HCT116 (cell line): Measurements from ENCODE around the gene DPH1. TPM values are rescaled to one million over a fixed set of nuclear protein-coding genes. Genes with fewer than 3 reads are reported as not detected.

Source experiments
- ATAC-seq: fragments of 200-7000 bp; cut with Tn5 transposase; 2 replicates; pipeline ENCODE4 v1.9.1; 2020; ENCODE audit warnings: mild to moderate bottlenecking, moderate library complexity
- BruUV-seq: library from RNA; stranded (reverse); fragments of 400-500 nt; replicated peaks from 2 replicates; lab custom pipeline; 2021; lab: Mats Ljungman, UMichigan
- CTCF ChIA-PET: fragments of 300-600 bp; sonication (Branson Sonifier 250); formaldehyde crosslinking; loops from one replicate; lab custom pipeline; 2021; ENCODE audit warnings: antibody characterized with exemption; lab: Charles Lee
- POLR2A ChIA-PET: fragments of 300-600, 350-600 bp; sonication (Branson Sonifier 250); formaldehyde crosslinking; loops from one replicate; lab custom pipeline; 2021; ENCODE audit warnings: antibody characterized with exemption; lab: Charles Lee
- RAD21 ChIA-PET, 2 experiments: fragments of 300-600 bp; sonication (Branson Sonifier 250); formaldehyde crosslinking; loops; one replicate each; lab custom pipeline; 2023; ENCODE audit warnings: low total read pairs in 2 of 2; ENCODE audit not compliant: uncharacterized antibody in 2 of 2, unreplicated experiment in 2 of 2, low non-redundant PET in 1 of 2; lab: Charles Lee
- DNase-seq: peaks from one replicate; pipeline ENCODE4 v3.0.0-alpha.2; 2010; ENCODE audit warnings: low read depth, low spot score
- H2AFZ ChIP-seq: fragments of 200-600 bp; shearing (Covaris generic), sonication (generic); 2 replicates; pipeline ENCODE4 v1.6.1; 2017; ENCODE audit warnings: low read depth, mixed run types, mixed read lengths, antibody characterized with exemption, low read length; ENCODE audit not compliant: poor library complexity, severe bottlenecking
- H3K27ac ChIP-seq: 2 replicates; pipeline ENCODE4 v1.5.1; 2012; ENCODE audit warnings: low read depth, low read length
- H3K27me3 ChIP-seq: fragments of 200-600 bp; sonication (generic); 2 replicates; pipeline ENCODE4 v1.6.1; 2016; ENCODE audit warnings: mixed run types, low read length, mixed read lengths; ENCODE audit not compliant: insufficient read depth
- H3K36me3 ChIP-seq, 2 experiments: fragments of 200-500 bp in 1 of 2; fragments of 200-600 bp in 1 of 2; sonication (Bioruptor generic) in 1 of 2; sonication (generic) in 1 of 2; 2 replicates each; pipeline versions ENCODE4 v1.5.1 to v1.6.1; 2014 to 2016; ENCODE audit warnings: low read length in 2 of 2, inconsistent platforms in 1 of 2, mixed read lengths in 1 of 2, mixed run types in 1 of 2; ENCODE audit not compliant: insufficient read depth in 2 of 2, control insufficient read depth in 1 of 2
- H3K4me1 ChIP-seq, 2 experiments: fragments of 200-600 bp in 1 of 2; sonication (generic) in 1 of 2; 2 replicates each; pipeline versions ENCODE4 v1.5.1 to v1.6.1; 2012 to 2017; ENCODE audit warnings: low read length in 2 of 2, inconsistent platforms in 1 of 2, mild to moderate bottlenecking in 1 of 2, mixed read lengths in 1 of 2, mixed run types in 1 of 2, moderate library complexity in 1 of 2; ENCODE audit not compliant: insufficient read depth in 2 of 2, control insufficient read depth in 1 of 2
- H3K4me2 ChIP-seq: fragments of 200-600 bp; sonication (generic); 2 replicates; pipeline ENCODE4 v1.6.1; 2017; ENCODE audit warnings: mixed run types, low read length, mixed read lengths
- H3K4me3 ChIP-seq, 2 experiments: fragments of 200-600 bp in 1 of 2; sonication (generic) in 1 of 2; replicated peaks in 1 of 2; 2 replicates each; pipeline ENCODE4 v1.5.1; 2011 to 2016; ENCODE audit warnings: low read length in 2 of 2, control low read depth in 1 of 2, low read depth in 1 of 2, mild to moderate bottlenecking in 1 of 2, mixed read lengths in 1 of 2, mixed run types in 1 of 2
- H3K79me2 ChIP-seq: fragments of 200-600 bp; sonication (generic); 2 replicates; pipeline ENCODE4 v1.6.1; 2017; ENCODE audit warnings: mild to moderate bottlenecking, mixed run types, low read length, moderate library complexity, mixed read lengths; ENCODE audit not compliant: insufficient read depth
- H3K9ac ChIP-seq: fragments of 200-600 bp; sonication (generic); 2 replicates; pipeline ENCODE4 v1.6.1; 2016; ENCODE audit warnings: low read length, mixed read lengths
- H3K9me2 ChIP-seq: fragments of 200-600 bp; sonication (generic), shearing (Covaris generic); 2 replicates; pipeline ENCODE4 v1.6.1; 2017; ENCODE audit warnings: mixed run types, mild to moderate bottlenecking, moderate library complexity; ENCODE audit not compliant: insufficient read depth
- H3K9me3 ChIP-seq, 2 experiments: fragments of 200-500 bp in 1 of 2; fragments of 200-600 bp in 1 of 2; sonication (Bioruptor generic) in 1 of 2; sonication (generic) in 1 of 2; 2 replicates each; pipeline ENCODE4 v1.6.1; 2014 to 2017; ENCODE audit warnings: low read length in 2 of 2, mixed read lengths in 2 of 2, inconsistent platforms in 1 of 2, low read depth in 1 of 2, mild to moderate bottlenecking in 1 of 2, mixed run types in 1 of 2, moderate library complexity in 1 of 2; ENCODE audit not compliant: control insufficient read depth in 1 of 2, insufficient read depth in 1 of 2
- H4K20me1 ChIP-seq: fragments of 200-600 bp; sonication (generic), shearing (Covaris generic); 2 replicates; pipeline ENCODE4 v1.6.1; 2017; ENCODE audit warnings: mixed run types, mild to moderate bottlenecking, moderate library complexity; ENCODE audit not compliant: insufficient read depth
- CEBPB ChIP-seq: IDR thresholded peaks from 2 replicates; pipeline ENCODE4 v1.6.1; 2012; ENCODE audit warnings: low read depth
- JUND ChIP-seq: IDR thresholded peaks from 2 replicates; pipeline ENCODE4 v1.6.1; 2012
- RAD21 ChIP-seq: IDR thresholded peaks from 2 replicates; pipeline ENCODE4 v1.6.1; 2012; ENCODE audit warnings: low read depth, mild to moderate bottlenecking
- SIN3A ChIP-seq: IDR thresholded peaks from 2 replicates; pipeline ENCODE4 v1.6.1; 2012; ENCODE audit warnings: low read depth
- YY1 ChIP-seq: IDR thresholded peaks from 2 replicates; pipeline ENCODE4 v1.6.1; 2011; ENCODE audit warnings: low read length, low read depth, moderate library complexity, mild to moderate bottlenecking; ENCODE audit not compliant: insufficient replicate concordance; ENCODE audit errors: extremely low read depth
- ZNF274 ChIP-seq: fragments of 200-500 bp; sonication (Bioruptor generic); IDR thresholded peaks from 2 replicates; pipeline ENCODE4 v1.6.1; 2014; ENCODE audit warnings: mild to moderate bottlenecking, low read depth, low read length, inconsistent platforms
- intact Hi-C: fragments of 100-400 bp; cut with micrococcal nuclease; formaldehyde crosslinking; loops from 2 replicates; pipeline ENCODE4 v1.10.0; 2022
- total RNA-seq: library from RNA; stranded (reverse); gene quantifications from one replicate; pipeline ENCODE4 v1.2.1, GENCODE V29; 2021; ENCODE audit not compliant: unreplicated experiment
- TF ChIP-seq, protein P1 (sequence below): IDR thresholded peaks from 2 replicates; pipeline ENCODE4 v1.6.1; 2011; ENCODE audit warnings: mild to moderate bottlenecking, low read length, moderate library complexity; ENCODE audit not compliant: insufficient replicate concordance; ENCODE audit errors: extremely low read depth
- TF ChIP-seq, protein P2 (sequence below), 3 experiments: fragments of 200-600 bp in 1 of 3; sonication (generic) in 1 of 3; IDR thresholded peaks in 2 of 3; conservative IDR thresholded peaks in 1 of 3; 2 replicates each; pipeline ENCODE4 v1.5.1; 2012 to 2017; ENCODE audit warnings: low read depth in 2 of 3, low read length in 2 of 3, antibody characterized with exemption in 1 of 3, borderline replicate concordance in 1 of 3, control low read depth in 1 of 3, mild to moderate bottlenecking in 1 of 3, mixed read lengths in 1 of 3, mixed run types in 1 of 3, moderate library complexity in 1 of 3; ENCODE audit not compliant: insufficient read depth in 1 of 3

Gene DPH1
- total RNA-seq, 1 experiment from 2014 or later: 47.2 TPM

DNA sequence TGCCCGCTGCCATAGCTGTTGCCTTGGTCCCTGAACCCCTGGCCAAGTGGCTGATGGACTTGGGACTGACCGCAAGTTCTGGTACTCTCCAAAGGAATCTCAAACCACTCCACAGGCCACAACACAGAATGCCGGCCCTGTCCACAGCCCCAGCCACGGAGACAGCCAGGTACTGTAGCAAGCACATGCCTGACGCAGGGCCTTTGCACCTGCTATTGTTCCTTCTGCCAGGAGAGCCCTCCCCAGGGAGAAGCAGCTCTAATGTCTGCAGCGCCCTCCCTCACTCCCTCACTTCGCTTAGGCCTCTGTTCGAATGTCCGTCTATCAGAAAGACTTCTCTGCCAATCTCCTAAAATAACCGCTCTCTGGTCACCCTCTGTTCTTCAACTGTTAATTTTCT is 20.2 kb upstream of the DPH1 start:
- Histone ChIP-seq H3K9ac (no peak overlapping the region), H3K9me2 (no peaks in the 10 kb centered on the region), H3K9me3 (no peaks in the 10 kb centered on the region; a peak in 1 of 4 replicates), H3K79me2 (no peaks in the 10 kb centered on the region), H4K20me1 (no peaks in the 10 kb centered on the region), H3K4me1 (peaks cover 8 to 11% of the 10 kb centered on the region in 2 experiments; a peak in 3 of 4 replicates), H3K4me2 (no peak overlapping the region), H2AFZ (no peak overlapping the region), H3K36me3 (no peaks in the 10 kb centered on the region), H3K27ac (no peak overlapping the region), H3K4me3 (no peak overlapping the region), H3K27me3 (no peaks in the 10 kb centered on the region)
- CTCF ChIA-PET: no interaction called here
- POLR2A ChIA-PET: no interaction called here
- TF ChIP-seq RAD21: no peak
- TF ChIP-seq ZNF274: no peak
- no peak for TF ChIP-seq CEBPB
- TF ChIP-seq, protein P1, sequence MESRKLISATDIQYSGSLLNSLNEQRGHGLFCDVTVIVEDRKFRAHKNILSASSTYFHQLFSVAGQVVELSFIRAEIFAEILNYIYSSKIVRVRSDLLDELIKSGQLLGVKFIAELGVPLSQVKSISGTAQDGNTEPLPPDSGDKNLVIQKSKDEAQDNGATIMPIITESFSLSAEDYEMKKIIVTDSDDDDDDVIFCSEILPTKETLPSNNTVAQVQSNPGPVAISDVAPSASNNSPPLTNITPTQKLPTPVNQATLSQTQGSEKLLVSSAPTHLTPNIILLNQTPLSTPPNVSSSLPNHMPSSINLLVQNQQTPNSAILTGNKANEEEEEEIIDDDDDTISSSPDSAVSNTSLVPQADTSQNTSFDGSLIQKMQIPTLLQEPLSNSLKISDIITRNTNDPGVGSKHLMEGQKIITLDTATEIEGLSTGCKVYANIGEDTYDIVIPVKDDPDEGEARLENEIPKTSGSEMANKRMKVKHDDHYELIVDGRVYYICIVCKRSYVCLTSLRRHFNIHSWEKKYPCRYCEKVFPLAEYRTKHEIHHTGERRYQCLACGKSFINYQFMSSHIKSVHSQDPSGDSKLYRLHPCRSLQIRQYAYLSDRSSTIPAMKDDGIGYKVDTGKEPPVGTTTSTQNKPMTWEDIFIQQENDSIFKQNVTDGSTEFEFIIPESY: no peak
- TF ChIP-seq SIN3A: no peak
- TF ChIP-seq, protein P2, sequence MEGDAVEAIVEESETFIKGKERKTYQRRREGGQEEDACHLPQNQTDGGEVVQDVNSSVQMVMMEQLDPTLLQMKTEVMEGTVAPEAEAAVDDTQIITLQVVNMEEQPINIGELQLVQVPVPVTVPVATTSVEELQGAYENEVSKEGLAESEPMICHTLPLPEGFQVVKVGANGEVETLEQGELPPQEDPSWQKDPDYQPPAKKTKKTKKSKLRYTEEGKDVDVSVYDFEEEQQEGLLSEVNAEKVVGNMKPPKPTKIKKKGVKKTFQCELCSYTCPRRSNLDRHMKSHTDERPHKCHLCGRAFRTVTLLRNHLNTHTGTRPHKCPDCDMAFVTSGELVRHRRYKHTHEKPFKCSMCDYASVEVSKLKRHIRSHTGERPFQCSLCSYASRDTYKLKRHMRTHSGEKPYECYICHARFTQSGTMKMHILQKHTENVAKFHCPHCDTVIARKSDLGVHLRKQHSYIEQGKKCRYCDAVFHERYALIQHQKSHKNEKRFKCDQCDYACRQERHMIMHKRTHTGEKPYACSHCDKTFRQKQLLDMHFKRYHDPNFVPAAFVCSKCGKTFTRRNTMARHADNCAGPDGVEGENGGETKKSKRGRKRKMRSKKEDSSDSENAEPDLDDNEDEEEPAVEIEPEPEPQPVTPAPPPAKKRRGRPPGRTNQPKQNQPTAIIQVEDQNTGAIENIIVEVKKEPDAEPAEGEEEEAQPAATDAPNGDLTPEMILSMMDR (IDR thresholded peaks at IDR 0.05 in 2 of 3, conservative IDR thresholded peaks at IDR 0.05 in 1 of 3; ENCODE audit: borderline replicate concordance in 1 of 3, insufficient read depth in 1 of 3, low read depth in 2 of 3, low read length in 2 of 3): no peak
- TF ChIP-seq YY1: no peak
- TF ChIP-seq JUND: no peak
- BruUV-seq: no TSS peak
- ATAC-seq (no peak), DNase-seq (no peak)
- RAD21 ChIA-PET: no interaction called here
- intact Hi-C loops: no loop called here
